Transverse colon (tissue), 3 donors: Measurements from ENCODE around the gene CACNA1B.

Experiments used
- CTCF ChIP-seq, 5 experiments: fragments of 200-600 bp in 3 of 5; fragments of 450-650 bp in 2 of 5; sonication (generic) in 3 of 5; IDR thresholded peaks; 1 replicate in 2 of 5; 2 replicates in 3 of 5; pipeline ENCODE4 v1.5.1; 2016 to 2017; ENCODE audit warnings: antibody characterized with exemption in 5 of 5, inconsistent platforms in 3 of 5, mild to moderate bottlenecking in 2 of 5, moderate library complexity in 1 of 5
- EP300 ChIP-seq: sonication (generic); formaldehyde crosslinking; IDR thresholded peaks from one replicate; pipeline ENCODE4 v1.6.1; 2017; ENCODE audit warnings: antibody characterized with exemption, low read depth
- POLR2A ChIP-seq: fragments of 450-650 bp; IDR thresholded peaks from one replicate; pipeline ENCODE4 v1.6.1; 2016; ENCODE audit warnings: antibody characterized with exemption, mild to moderate bottlenecking, moderate library complexity

GRCh38 chr9:138023394-138024124, 146.0 kb downstream of the CACNA1B start:
- no peak for TF ChIP-seq POLR2A
- no peak for TF ChIP-seq CTCF (IDR thresholded peaks at IDR 0.05)
- no peak for TF ChIP-seq EP300
